Stomach (tissue), 9 donors: ENCODE measurements around the gene SLC5A11. TPM values are rescaled to one million over a fixed set of nuclear protein-coding genes. Genes with fewer than 3 reads are reported as not detected.
A peak's percentile ranks its signal among the peaks of the same experiment; 100 is the strongest.

Experiments used
- DNase-seq, 2 donors: peaks; one replicate each; pipeline versions ENCODE4 v3.0.0 to v3.0.0-alpha.2; 2013 to 2019
- H3K27ac ChIP-seq, 5 donors: fragments of 200-600 bp in 4 of 5; sonication (generic) in 4 of 5; one replicate each; pipeline ENCODE4 v1.5.1; 2013 to 2019; ENCODE audit warnings: mild to moderate bottlenecking in 1 of 5, moderate library complexity in 1 of 5
- H3K27me3 ChIP-seq, 3 donors: fragments of 200-600 bp; sonication (generic); one replicate each; pipeline ENCODE4 v1.5.1; 2017 to 2019; ENCODE audit warnings: mixed run types in 1 of 3
- H3K36me3 ChIP-seq, 4 donors: fragments of 200-600 bp; sonication (generic); 1 replicate in 3 of 4; 2 replicates in 1 of 4; pipeline ENCODE4 v1.5.1; 2016 to 2019
- H3K4me1 ChIP-seq, 4 donors: fragments of 200-600 bp; sonication (generic); one replicate each; pipeline ENCODE4 v1.5.1; 2016 to 2019
- H3K4me3 ChIP-seq, 4 donors: fragments of 200-600 bp; sonication (generic) in 3 of 4; one replicate each; pipeline ENCODE4 v1.5.1; 2016 to 2019; ENCODE audit warnings: mild to moderate bottlenecking in 1 of 4
- H3K9me3 ChIP-seq, 4 donors: fragments of 200-600 bp; sonication (generic); one replicate each; pipeline ENCODE4 v1.5.1; 2016 to 2019
- EP300 ChIP-seq: sonication (generic); formaldehyde crosslinking; IDR thresholded peaks from one replicate; pipeline ENCODE4 v1.6.1; 2017; ENCODE audit warnings: antibody characterized with exemption
- POLR2A ChIP-seq, 4 donors: fragments of 450-650 bp; IDR thresholded peaks; one replicate each; pipeline ENCODE4 v1.6.1; 2016; ENCODE audit warnings: antibody characterized with exemption in 4 of 4, control low read depth in 2 of 4, mild to moderate bottlenecking in 1 of 4, moderate library complexity in 1 of 4
- POLR2AphosphoS5 ChIP-seq, 3 donors: sonication (generic); formaldehyde crosslinking; IDR thresholded peaks; one replicate each; pipeline ENCODE4 v1.6.1; 2016; ENCODE audit warnings: antibody characterized with exemption in 3 of 3
- WGBS, 5 donors: extraction: QIAGEN DNeasy Blood & Tissue Kit in 3 of 5; methylation state at CpG; one replicate each; pipeline versions ENCODE4 v1.1.5 to v1.1.7; 2013 to 2018; 5-methylcytosine and 5-hydroxymethylcytosine counted together
- intact Hi-C: fragments of 100-400 bp; cut with DNase I; formaldehyde crosslinking; loops from one replicate; pipeline ENCODE4 v1.15.1; 2023; ENCODE audit warnings: low total_unique reads
- polyA plus RNA-seq, 3 donors: library from polyadenylated mRNA; stranded (reverse); fragments of 200-250 nt; gene quantifications; one replicate each; pipeline ENCODE4 v1.2.3, GENCODE V29; 2013
- total RNA-seq, 5 donors: library from RNA; depleted of rRNA; stranded (reverse); fragments of >200 nt; gene quantifications; one replicate each; pipeline versions ENCODE4 v1.1.0 to v1.2.3, GENCODE V29; 2014 to 2016
- TF ChIP-seq, protein P1 (sequence below), 7 experiments: fragments of 450-650 bp in 4 of 7; fragments of 200-600 bp in 3 of 7; sonication (generic) in 3 of 7; IDR thresholded peaks; one replicate each; pipeline ENCODE4 v1.5.1; 2016 to 2019; ENCODE audit warnings: antibody characterized with exemption in 7 of 7, control low read depth in 2 of 7, mild to moderate bottlenecking in 1 of 7
- donor health status: healthy with polysubstance abuse.
- donor health status: Bipolar disorder and iron deficiency.
- donor health status: healthy.

SLC5A11 gene
- total and polyA plus RNA-seq, 8 donors = not detected

- H3K9me3 ChIP-seq = no peaks in the 10 kb centered on the region
- no peak overlapping the region for H3K27ac ChIP-seq
- 82 to 93% (median 87%) methylated on average over 10 of the region's 10 CpGs for WGBS, 5 donors
- H3K4me3 ChIP-seq = no peak overlapping the region
- no peaks in the 10 kb centered on the region for H3K4me1 ChIP-seq
- H3K36me3 ChIP-seq = peaks cover 62 to 88% (median 85%) of the 10 kb centered on the region in 4 donors
- DNase-seq = peak in 1 of 2 donors; percentile 29
- TF ChIP-seq, protein P1, sequence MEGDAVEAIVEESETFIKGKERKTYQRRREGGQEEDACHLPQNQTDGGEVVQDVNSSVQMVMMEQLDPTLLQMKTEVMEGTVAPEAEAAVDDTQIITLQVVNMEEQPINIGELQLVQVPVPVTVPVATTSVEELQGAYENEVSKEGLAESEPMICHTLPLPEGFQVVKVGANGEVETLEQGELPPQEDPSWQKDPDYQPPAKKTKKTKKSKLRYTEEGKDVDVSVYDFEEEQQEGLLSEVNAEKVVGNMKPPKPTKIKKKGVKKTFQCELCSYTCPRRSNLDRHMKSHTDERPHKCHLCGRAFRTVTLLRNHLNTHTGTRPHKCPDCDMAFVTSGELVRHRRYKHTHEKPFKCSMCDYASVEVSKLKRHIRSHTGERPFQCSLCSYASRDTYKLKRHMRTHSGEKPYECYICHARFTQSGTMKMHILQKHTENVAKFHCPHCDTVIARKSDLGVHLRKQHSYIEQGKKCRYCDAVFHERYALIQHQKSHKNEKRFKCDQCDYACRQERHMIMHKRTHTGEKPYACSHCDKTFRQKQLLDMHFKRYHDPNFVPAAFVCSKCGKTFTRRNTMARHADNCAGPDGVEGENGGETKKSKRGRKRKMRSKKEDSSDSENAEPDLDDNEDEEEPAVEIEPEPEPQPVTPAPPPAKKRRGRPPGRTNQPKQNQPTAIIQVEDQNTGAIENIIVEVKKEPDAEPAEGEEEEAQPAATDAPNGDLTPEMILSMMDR (IDR thresholded peaks at IDR 0.05) = no peak
- H3K27me3 ChIP-seq = no peaks in the 10 kb centered on the region
- intact Hi-C loops = no loop called here
These were observed 20.1 kb upstream of the SLC5A11 start for GRCh38 chr16:24825696-24826095.

DNA sequence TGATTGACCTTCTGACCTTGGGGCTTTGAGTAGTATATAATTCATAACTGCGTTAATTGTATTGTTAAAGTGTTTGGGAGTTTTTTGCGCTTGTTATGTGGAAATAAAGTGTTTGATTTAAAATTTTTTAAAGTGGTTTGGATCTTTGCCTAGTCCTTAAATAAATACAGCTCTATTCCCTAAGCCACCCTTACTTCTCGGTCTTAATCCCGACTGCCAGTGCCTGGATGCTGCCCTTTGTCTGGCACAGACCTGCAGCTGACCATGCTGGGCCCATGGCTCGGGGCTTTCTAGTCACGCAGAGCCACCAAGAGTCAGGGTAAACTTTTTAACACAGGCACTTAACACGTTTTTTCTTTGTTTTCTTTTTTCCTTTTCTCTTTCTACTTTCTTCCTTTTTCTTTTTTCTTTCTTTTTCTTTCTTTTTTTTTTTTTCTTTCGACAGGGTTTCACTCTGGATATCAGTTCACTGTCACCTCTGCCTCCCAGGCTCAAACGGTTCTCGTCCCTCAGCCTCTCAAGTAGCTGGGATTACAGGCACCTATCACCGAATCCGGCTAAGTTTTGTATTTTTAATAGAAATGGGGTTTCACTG is 19.6 kb upstream of the SLC5A11 start:
- DNase-seq = no peak
- no peaks in the 10 kb centered on the region for H3K27me3 ChIP-seq
- no peak overlapping the region for H3K4me3 ChIP-seq
- no peaks in the 10 kb centered on the region for H3K9me3 ChIP-seq
- intact Hi-C loops = no loop called here
- no peak overlapping the region for H3K27ac ChIP-seq
- H3K4me1 ChIP-seq = no peaks in the 10 kb centered on the region
- TF ChIP-seq, protein P1 (IDR thresholded peaks at IDR 0.05) = no peak
- no peak for TF ChIP-seq EP300
- no peak for TF ChIP-seq POLR2AphosphoS5 (IDR thresholded peaks at IDR 0.05)
- TF ChIP-seq POLR2A (IDR thresholded peaks at IDR 0.05) = no peak
- H3K36me3 ChIP-seq = peaks cover 57 to 83% (median 80%) of the 10 kb centered on the region in 4 donors
- 67 to 78% (median 74%) methylated on average over 12 of the region's 12 CpGs for WGBS, 5 donors

GRCh38 chr16:24826817-24827566 is 18.8 kb upstream of the SLC5A11 start:
- Histone ChIP-seq H3K4me3 (no peak overlapping the region), H3K36me3 (peaks cover 49 to 75% (median 72%) of the 10 kb centered on the region in 4 donors), H3K4me1 (no peaks in the 10 kb centered on the region), H3K27ac (no peak overlapping the region), H3K9me3 (no peaks in the 10 kb centered on the region), H3K27me3 (no peaks in the 10 kb centered on the region)
- WGBS, 5 donors = 89 to 97% (median 95%) methylated on average over 9 of the region's 9 CpGs
- TF ChIP-seq POLR2AphosphoS5 (IDR thresholded peaks at IDR 0.05) (no peak), POLR2A (IDR thresholded peaks at IDR 0.05) (no peak), EP300 (no peak)
- TF ChIP-seq, protein P1 (IDR thresholded peaks at IDR 0.05) = no peak
- no peak for DNase-seq
- intact Hi-C loops = no loop called here

DNA sequence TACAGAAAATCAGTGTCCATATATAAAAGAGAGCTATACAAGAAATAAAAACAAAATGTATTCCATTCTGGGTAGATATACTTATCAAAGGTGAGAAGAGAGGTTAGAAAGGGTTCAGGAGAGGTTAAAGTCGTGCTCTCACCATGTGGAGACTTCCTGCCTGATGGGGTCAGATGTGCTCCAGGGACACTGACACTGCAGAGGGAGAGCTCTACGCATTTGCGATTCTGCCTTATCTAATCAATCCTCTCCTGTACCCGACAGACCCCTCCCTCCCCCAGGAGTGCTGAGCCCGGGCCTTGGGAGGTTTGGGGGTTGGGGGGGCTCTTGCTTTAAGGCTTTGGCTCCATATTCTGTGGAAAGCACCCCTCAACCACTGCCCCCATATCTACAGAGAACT is 16.6 kb upstream of the SLC5A11 start:
- Histone ChIP-seq H3K27me3 (no peaks in the 10 kb centered on the region), H3K4me3 (no peak overlapping the region), H3K27ac (no peak overlapping the region), H3K4me1 (no peaks in the 10 kb centered on the region), H3K9me3 (no peaks in the 10 kb centered on the region), H3K36me3 (peaks cover 27 to 58% (median 53%) of the 10 kb centered on the region in 4 donors)
- DNase-seq = no peak
- WGBS, 5 donors = 22 to 45% (median 36%) methylated on average over 5 of the region's 5 CpGs
- intact Hi-C loops = no loop called here
- no peak for TF ChIP-seq EP300
- TF ChIP-seq, protein P1 (IDR thresholded peaks at IDR 0.05) = no peak
- TF ChIP-seq POLR2AphosphoS5 (IDR thresholded peaks at IDR 0.05) = no peak
- no peak for TF ChIP-seq POLR2A (IDR thresholded peaks at IDR 0.05)
